ENCODE measurements around the gene CFAP20DC. TPM values are rescaled to one million over a fixed set of nuclear protein-coding genes. Genes with fewer than 3 reads are reported as not detected.
"Not testable (repeated sequence)": the region's sequence is repeated elsewhere in the genome, so short reads cannot be mapped to it uniquely, and the experiment has no call there.

CFAP20DC gene
- total and polyA plus RNA-seq, 12 donors = 0.35 to 6.0 (median 2.0) TPM

DNA sequence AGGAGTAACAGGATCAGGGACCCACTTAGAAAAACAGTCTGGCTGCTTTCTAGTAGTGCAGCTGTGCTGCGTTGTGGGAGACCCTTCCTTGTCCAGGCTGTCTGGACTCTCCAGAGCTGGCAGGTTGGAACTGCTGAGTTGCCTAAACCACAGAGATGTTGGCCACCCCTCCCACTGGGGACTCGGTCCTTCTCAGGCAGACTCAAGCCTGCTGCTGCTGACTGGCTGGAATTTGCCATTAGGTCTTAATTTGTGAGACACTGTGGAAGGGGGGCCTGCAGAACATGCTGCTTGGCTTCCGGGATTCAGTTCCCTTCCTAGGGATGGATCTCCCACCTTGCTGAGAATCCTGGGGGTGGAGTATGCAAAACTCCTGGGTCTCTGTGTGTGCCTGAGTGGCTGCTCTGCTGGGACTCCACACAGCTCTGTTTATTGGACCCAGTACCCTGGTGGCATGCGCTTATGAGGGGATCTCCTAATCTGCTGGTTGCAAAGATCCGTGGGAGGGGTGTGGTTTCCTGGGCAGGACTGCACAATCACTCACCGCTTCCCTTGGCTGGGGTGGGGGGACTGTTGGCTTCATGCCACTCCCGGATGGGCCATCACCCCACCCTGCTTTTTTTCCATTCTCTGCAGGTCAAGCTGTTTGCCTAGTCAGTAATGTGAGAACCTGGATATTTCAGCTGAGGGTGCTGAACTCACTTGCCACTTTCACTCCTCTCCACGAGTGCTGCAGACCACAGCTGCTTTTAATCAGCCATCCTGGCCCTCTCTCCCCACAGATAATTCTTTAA, 150.5 kb downstream of the CFAP20DC start:
- Histone ChIP-seq H3K9me3 (replicated peaks in 1 of 3) (no peaks in the 10 kb centered on the region), H3K27me3 (no peaks in the 10 kb centered on the region), H3K4me3 (no peak overlapping the region), H3K36me3 (replicated peaks in 1 of 2) (no peaks in the 10 kb centered on the region), H3K4me1 (replicated peaks in 1 of 2) (peaks cover 0 to 9% of the 10 kb centered on the region in 2 donors), H3K27ac (no peak overlapping the region)
- whole genome bisulfite sequencing, 4 donors = 34 to 46% (median 43%) methylated on average over 6 to 8 of the region's 8 CpGs
- TF ChIP-seq, protein P1, sequence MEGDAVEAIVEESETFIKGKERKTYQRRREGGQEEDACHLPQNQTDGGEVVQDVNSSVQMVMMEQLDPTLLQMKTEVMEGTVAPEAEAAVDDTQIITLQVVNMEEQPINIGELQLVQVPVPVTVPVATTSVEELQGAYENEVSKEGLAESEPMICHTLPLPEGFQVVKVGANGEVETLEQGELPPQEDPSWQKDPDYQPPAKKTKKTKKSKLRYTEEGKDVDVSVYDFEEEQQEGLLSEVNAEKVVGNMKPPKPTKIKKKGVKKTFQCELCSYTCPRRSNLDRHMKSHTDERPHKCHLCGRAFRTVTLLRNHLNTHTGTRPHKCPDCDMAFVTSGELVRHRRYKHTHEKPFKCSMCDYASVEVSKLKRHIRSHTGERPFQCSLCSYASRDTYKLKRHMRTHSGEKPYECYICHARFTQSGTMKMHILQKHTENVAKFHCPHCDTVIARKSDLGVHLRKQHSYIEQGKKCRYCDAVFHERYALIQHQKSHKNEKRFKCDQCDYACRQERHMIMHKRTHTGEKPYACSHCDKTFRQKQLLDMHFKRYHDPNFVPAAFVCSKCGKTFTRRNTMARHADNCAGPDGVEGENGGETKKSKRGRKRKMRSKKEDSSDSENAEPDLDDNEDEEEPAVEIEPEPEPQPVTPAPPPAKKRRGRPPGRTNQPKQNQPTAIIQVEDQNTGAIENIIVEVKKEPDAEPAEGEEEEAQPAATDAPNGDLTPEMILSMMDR (IDR thresholded peaks at IDR 0.05) = no peak
- TF ChIP-seq POLR2A (IDR thresholded peaks at IDR 0.05) = no peak
- intact Hi-C loops (cut with DNase I) = no loop called here
- DNase-seq = peak; percentile 2 to 48 (median 22)

DNA sequence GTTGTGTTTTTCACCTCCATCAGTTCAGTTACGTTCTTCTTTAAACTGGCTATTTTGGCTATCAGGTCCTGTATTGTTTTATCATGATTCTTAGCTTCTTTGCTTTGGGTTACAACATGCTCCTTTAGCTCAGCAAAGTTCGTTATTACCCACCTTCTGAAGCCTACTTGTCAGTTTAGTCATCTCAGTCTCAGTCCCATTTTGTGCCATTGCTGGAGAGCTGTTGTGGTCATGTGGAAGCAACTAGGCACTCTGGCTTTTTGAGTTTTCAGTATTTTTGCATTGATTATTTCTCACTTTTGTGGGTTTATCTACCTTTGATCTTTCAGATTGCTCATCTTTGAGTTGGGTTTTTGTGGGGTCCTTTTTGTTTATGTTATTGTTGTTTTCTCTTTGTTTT, 151.3 kb downstream of the CFAP20DC start:
- Histone ChIP-seq H3K27ac (no peak overlapping the region), H3K27me3 (no peaks in the 10 kb centered on the region), H3K4me1 (replicated peaks in 1 of 2) (peaks cover 0 to 9% of the 10 kb centered on the region in 2 donors), H3K36me3 (replicated peaks in 1 of 2) (no peaks in the 10 kb centered on the region), H3K9me3 (replicated peaks in 1 of 3) (no peaks in the 10 kb centered on the region), H3K4me3 (no peak overlapping the region)
- TF ChIP-seq POLR2A (IDR thresholded peaks at IDR 0.05) = no peak
- TF ChIP-seq, protein P1 (IDR thresholded peaks at IDR 0.05) = no peak
- intact Hi-C loops (cut with DNase I) = no loop called here
- DNase-seq = no peak
- 90 to 94% (median 93%) methylated on average over 2 of the region's 2 CpGs for WGBS, 4 donors

DNA sequence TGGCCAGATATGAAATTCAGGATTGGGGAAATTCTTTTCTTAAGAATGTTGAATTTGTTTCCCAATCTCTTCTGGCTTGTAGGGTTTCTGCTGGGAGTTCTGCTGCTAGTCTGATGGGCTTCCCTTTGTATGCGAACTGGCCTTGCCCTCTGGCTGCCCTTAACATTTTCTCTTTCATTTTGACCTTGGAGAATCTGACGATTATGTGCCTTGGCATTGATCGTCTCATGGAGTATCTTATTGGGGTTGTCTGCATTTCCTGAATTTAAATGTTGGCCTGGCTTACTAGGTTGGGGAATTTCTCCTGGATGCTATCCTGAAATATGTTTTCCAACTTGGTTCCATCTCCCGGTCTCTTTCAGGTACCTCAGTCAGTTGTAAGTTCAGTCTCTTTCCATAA, 152.2 kb downstream of the CFAP20DC start:
- no peak for DNase-seq
- 34 to 55% (median 49%) methylated on average over 4 of the region's 4 CpGs for WGBS, 4 donors

DNA sequence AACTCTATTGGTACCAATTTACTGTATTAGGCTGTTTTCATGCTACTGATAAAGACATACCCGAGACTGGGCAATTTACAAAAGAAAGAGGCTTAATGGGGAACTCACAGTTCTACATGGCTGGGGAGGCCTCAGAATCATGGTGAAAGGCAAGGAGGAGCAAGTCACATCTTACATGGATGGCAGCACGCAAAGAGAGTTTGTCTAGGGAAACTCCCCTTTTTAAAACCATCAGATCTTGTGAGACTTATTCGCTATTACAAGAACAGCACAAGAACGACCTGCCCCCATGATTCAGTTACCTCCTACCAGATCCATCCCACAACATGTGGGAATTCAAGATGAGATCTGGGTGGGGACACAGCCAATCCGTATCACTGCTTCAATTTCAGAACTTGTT, 154.1 kb downstream of the CFAP20DC start:
- WGBS, 4 donors = 92 to 96% (median 95%) methylated on average over 5 of the region's 5 CpGs

More for the DNA sequence above, 152.2 kb downstream of the CFAP20DC start:
- no peaks in the 10 kb centered on the region for H3K9me3 ChIP-seq (replicated peaks in 1 of 3)
- TF ChIP-seq, protein P1 (IDR thresholded peaks at IDR 0.05) = no peak
- TF ChIP-seq POLR2A (IDR thresholded peaks at IDR 0.05) = no peak
- intact Hi-C loops (cut with DNase I) = no loop called here
- H3K4me3 ChIP-seq = no peak overlapping the region
- no peaks in the 10 kb centered on the region for H3K36me3 ChIP-seq (replicated peaks in 1 of 2)
- no peak overlapping the region for H3K27ac ChIP-seq
- H3K4me1 ChIP-seq (replicated peaks in 1 of 2) = peaks cover 0 to 9% of the 10 kb centered on the region in 2 donors
- H3K27me3 ChIP-seq = no peaks in the 10 kb centered on the region

DNA sequence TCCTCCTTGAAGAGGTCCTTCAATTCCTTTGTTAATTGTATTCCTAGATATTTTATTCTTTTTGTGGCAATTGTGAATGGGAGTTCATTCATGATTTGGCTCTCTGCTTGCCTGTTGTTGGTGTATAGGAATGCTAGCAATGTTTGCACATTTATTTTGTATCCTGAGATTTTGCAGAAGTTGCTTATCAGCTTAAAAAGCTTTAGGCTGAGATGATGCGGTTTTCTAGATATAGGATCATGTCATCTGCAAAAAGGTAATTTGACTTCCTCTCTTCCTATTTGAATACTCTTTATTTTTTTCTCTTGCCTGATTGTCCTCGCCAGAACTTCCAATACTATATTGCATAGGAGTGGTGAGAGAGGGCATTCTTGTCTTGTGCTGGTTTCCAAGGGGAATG, 157.3 kb downstream of the CFAP20DC start:
- H3K27ac ChIP-seq; H3K36me3 ChIP-seq (replicated peaks in 1 of 2); H3K4me1 ChIP-seq (replicated peaks in 1 of 2); H3K4me3 ChIP-seq; H3K27me3 ChIP-seq; intact Hi-C loops (cut with DNase I); H3K9me3 ChIP-seq (replicated peaks in 1 of 3); DNase-seq: not testable (repeated sequence)
- whole genome bisulfite sequencing, 4 donors = 62 to 69% (median 66%) methylated on average over 2 of the region's 2 CpGs

More for the DNA sequence above, 154.1 kb downstream of the CFAP20DC start:
- H3K27me3 ChIP-seq; H3K27ac ChIP-seq; H3K4me3 ChIP-seq; H3K4me1 ChIP-seq (replicated peaks in 1 of 2); DNase-seq; H3K9me3 ChIP-seq (replicated peaks in 1 of 3); intact Hi-C loops (cut with DNase I); H3K36me3 ChIP-seq (replicated peaks in 1 of 2): not testable (repeated sequence)
